WERI-Rb-1 (cell line): ENCODE results near the gene TRAPPC10.

Experiments
- DNase-seq: peaks from one replicate; pipeline ENCODE4 v3.0.0-alpha.2; 2020
- H3K27ac ChIP-seq: fragments of 250-450 bp; sonication (Bioruptor Pico); 2 replicates; pipeline ENCODE4 v1.5.1; 2020; ENCODE audit warnings: mild to moderate bottlenecking, moderate library complexity
- H3K27me3 ChIP-seq: fragments of 250-450 bp; sonication (Bioruptor Pico); 2 replicates; pipeline ENCODE4 v1.5.1; 2021; ENCODE audit warnings: mild to moderate bottlenecking, low read depth, moderate library complexity; ENCODE audit not compliant: insufficient read depth, severe bottlenecking
- H3K36me3 ChIP-seq: fragments of 250-450 bp; sonication (Bioruptor Pico); 2 replicates; pipeline ENCODE4 v1.5.1; 2020; ENCODE audit warnings: mild to moderate bottlenecking, moderate library complexity
- H3K4me3 ChIP-seq: 2 replicates; pipeline ENCODE4 v1.5.1; 2011; ENCODE audit warnings: low read depth, mild to moderate bottlenecking, control low read depth, low read length
- H3K9me3 ChIP-seq: fragments of 250-450 bp; sonication (Bioruptor Pico); 2 replicates; pipeline ENCODE4 v1.5.1; 2021; ENCODE audit warnings: mild to moderate bottlenecking, moderate library complexity; ENCODE audit not compliant: severe bottlenecking
- CTCF ChIP-seq: IDR thresholded peaks from 2 replicates; pipeline ENCODE4 v1.5.1; 2011; ENCODE audit warnings: low read depth, mild to moderate bottlenecking, control low read depth, inconsistent platforms, low read length

TRAPPC10 gene

DNA sequence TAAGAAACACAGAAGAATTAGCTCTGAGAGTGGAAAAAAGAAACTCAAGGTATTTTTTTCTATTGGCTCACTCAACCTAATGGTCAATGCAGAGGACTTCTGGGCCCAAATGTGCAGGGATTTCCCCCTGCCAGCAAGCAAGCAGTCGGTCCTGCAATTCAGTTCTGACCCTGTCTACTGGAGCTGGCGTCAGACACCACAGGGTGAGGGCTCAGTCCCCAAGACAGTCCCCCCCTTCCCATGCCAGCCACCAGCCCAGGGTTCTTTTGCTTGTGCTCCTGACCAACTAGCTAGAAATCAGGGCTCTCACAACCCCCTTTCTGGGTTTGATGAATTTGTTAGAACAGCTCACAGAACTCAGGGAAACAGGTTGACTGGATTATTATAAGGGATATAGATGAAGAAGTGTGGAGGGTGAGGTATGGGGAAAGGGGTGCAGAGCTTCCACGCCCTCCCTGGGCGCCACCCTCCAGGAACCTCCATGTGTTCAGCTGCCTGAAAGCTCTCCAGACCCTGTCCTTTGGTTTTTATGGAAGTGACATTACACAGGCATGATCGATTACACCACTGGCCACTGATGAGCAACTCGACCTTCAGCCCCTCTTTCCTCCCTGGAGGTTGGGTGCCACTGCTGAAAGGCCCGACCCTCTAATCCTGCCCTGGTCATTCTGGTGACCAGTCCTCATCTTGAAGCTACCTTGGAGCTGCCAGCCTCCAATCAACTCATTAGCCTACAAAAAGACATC is 72.6 kb downstream of the TRAPPC10 start:
- Histone ChIP-seq H3K27ac (no peak overlapping the region), H3K36me3 (peaks cover 74% of the 10 kb centered on the region), H3K27me3 (no peaks in the 10 kb centered on the region), H3K9me3 (no peaks in the 10 kb centered on the region), H3K4me3 (no peak overlapping the region)
- TF ChIP-seq CTCF: no peak
- peak; percentile 4 for DNase-seq

GRCh38 chr21:44085491-44086321 is 73.6 kb downstream of the TRAPPC10 start:
- Histone ChIP-seq H3K9me3 (no peaks in the 10 kb centered on the region), H3K4me3 (no peak overlapping the region), H3K27ac (no peak overlapping the region), H3K27me3 (no peaks in the 10 kb centered on the region), H3K36me3 (peaks cover 74% of the 10 kb centered on the region)
- DNase-seq: no peak
- TF ChIP-seq CTCF: no peak

DNA sequence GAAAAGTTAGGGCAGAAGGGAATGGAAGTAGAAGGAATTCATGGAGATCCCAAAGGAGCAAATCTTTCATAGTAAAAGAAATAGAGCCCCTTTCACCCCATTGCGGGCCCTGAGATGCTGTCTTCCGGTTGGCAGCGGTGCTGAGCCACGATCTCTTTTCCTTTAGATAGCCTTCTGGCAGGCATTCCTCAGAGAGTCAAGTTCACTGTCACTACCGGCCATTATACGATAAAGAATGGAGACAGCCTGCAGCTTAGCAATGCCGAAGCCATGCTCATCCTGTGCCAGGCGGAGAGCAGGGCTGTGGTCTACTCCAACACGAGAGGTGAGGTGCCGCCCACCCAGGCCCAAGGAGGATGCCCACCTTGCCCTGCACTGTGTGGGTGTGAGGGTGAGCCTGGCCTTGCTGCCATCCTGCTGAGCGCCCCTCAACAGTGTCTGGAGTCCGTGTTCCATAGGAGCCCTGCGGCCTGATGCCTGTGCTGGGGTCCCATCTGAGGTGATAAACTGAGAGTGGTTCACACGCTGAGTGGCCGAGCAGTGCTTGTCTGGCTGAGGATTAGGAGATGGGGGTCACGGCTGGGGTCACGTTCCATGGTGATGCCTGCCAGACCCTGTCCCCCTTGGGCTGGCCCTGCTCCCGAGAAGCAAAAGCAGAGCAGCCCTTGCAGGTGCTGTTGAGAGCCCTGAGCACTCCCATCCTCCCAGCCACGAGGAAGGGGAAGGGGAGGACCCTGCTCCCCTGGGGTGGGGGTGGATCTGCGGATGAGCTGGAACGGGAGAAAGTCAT is 74.7 kb downstream of the TRAPPC10 start:
- H3K4me3 ChIP-seq: no peak overlapping the region
- no peak overlapping the region for H3K27ac ChIP-seq
- no peak for TF ChIP-seq CTCF
- H3K27me3 ChIP-seq: no peaks in the 10 kb centered on the region
- DNase-seq: no peak
- H3K9me3 ChIP-seq: no peaks in the 10 kb centered on the region
- H3K36me3 ChIP-seq: peaks cover 79% of the 10 kb centered on the region

DNA sequence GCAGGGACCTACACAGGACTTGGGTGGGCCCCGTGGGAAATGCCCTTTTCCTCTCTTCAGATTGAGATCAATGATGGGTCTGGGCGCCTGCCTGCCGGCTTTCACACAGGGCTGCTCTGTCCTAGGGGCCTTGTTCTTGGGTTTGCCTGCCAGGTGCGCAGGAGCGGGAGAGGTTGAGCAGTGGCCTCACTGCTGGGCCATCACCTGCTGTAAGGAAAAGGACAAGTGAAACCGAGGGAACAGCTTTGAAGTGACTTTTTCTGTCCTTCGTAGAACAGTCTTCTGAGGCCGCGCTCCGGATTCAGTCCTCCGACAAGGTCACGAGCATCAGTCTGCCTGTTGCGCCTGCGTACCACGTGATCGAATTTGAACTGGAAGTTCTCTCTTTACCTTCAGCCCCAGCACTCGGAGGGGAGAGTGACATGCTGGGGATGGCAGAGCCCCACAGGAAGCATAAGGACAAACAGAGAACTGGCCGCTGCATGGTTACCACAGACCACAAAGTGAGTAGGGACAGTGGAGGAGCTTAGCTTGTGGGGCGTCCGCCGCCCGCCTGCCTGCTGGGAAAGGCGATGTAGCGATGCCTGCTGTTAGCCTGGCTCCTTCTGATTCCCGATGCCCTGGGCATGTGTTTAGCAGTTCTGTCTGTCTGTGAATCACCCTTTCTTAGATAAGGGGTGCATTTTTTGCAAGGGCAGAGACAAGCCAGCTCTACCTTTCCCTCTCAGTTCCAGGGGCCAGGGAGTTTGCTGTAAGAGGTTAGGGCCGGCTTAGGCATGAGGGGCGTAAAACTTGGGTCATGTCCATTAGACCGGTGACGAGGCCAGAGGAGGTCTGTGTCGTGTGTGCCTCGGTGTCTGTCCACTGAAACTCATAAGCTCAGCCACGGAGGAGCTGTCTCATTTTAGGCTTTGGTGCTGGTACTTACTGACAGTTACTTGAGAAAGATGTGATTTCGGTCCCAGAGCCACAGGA is 75.6 kb downstream of the TRAPPC10 start:
- Histone ChIP-seq H3K36me3 (peaks cover 81% of the 10 kb centered on the region), H3K27me3 (no peaks in the 10 kb centered on the region), H3K4me3 (no peak overlapping the region), H3K27ac (no peak overlapping the region), H3K9me3 (no peaks in the 10 kb centered on the region)
- no peak for TF ChIP-seq CTCF
- DNase-seq: no peak

DNA sequence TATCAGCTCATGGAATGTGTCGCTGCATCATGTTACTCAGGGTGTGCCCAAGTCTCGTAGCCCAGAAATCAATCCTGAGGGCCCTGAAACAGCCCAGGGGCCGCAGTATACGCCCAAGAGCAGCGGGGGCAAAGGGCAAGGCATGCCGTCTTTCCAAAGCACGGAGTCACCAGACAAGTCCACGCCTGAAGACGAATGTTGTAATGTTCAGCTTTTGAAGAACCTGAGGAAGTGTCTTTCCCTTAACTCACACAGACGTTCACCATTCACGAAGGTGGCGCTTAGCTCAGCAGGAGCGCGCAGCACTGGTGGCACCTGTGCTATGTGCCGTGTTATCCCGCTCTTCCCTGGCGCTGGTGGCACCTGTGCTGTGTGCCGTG is 76.3 kb downstream of the TRAPPC10 start:
- TF ChIP-seq CTCF: no peak
- H3K9me3 ChIP-seq: no peaks in the 10 kb centered on the region
- H3K27ac ChIP-seq: no peak overlapping the region
- no peaks in the 10 kb centered on the region for H3K27me3 ChIP-seq
- H3K36me3 ChIP-seq: peaks cover 81% of the 10 kb centered on the region
- H3K4me3 ChIP-seq: no peak overlapping the region
- DNase-seq: no peak
